Fibroblast of pulmonary artery (primary cell): Measurements from ENCODE around the gene GRK3.

Experiments used
- DNase-seq: peaks from one replicate; pipeline ENCODE4 v3.0.0-alpha.2; 2010; ENCODE audit warnings: low read depth
- H3K4me3 ChIP-seq: replicated peaks from 2 replicates; pipeline ENCODE4 v1.5.1; 2011; ENCODE audit warnings: low read depth, mild to moderate bottlenecking, control low read depth, low read length, moderate library complexity
- TF ChIP-seq, protein P1 (sequence below): IDR thresholded peaks from 2 replicates; pipeline ENCODE4 v1.5.1; 2011; ENCODE audit warnings: mild to moderate bottlenecking, control low read depth, low read length, inconsistent platforms; ENCODE audit errors: missing control alignments

The GRK3 gene

GRCh38 chr22:25697978-25698377 is 133.5 kb downstream of the GRK3 start:
- no peak overlapping the region for H3K4me3 ChIP-seq
- no peak for DNase-seq
- TF ChIP-seq, protein P1, sequence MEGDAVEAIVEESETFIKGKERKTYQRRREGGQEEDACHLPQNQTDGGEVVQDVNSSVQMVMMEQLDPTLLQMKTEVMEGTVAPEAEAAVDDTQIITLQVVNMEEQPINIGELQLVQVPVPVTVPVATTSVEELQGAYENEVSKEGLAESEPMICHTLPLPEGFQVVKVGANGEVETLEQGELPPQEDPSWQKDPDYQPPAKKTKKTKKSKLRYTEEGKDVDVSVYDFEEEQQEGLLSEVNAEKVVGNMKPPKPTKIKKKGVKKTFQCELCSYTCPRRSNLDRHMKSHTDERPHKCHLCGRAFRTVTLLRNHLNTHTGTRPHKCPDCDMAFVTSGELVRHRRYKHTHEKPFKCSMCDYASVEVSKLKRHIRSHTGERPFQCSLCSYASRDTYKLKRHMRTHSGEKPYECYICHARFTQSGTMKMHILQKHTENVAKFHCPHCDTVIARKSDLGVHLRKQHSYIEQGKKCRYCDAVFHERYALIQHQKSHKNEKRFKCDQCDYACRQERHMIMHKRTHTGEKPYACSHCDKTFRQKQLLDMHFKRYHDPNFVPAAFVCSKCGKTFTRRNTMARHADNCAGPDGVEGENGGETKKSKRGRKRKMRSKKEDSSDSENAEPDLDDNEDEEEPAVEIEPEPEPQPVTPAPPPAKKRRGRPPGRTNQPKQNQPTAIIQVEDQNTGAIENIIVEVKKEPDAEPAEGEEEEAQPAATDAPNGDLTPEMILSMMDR: no peak

- TF ChIP-seq, protein P1: no peak
- no peak for DNase-seq
- H3K4me3 ChIP-seq: no peak overlapping the region
Observed at GRCh38 chr22:25698461-25698860, 134.0 kb downstream of the GRK3 start.

DNA sequence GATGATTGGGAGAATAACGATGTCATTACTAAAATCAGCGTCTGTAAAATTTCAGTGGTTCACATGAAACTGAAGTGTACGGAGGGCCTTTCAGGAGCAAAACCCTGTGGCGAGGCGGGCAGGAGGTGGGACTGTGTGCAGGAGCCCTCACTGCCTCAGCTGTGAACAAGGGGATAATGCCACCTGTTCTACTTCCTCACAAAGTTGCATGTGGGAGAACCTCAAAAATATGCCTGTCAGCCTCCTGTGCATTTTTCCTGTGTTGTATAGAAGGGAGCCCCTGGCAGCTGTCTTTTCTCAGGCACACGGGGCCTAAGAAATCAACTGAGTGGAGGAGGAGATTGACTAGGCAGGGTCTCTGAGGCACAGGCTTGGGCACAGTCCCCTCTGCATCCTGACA is 134.5 kb downstream of the GRK3 start:
- no peak for DNase-seq

GRCh38 chr22:25701056-25701780 is 136.7 kb downstream of the GRK3 start:
- no peak for DNase-seq
- no peak overlapping the region for H3K4me3 ChIP-seq
- TF ChIP-seq, protein P1: no peak

More for the DNA sequence above, 134.5 kb downstream of the GRK3 start:
- TF ChIP-seq, protein P1: no peak
- no peak overlapping the region for H3K4me3 ChIP-seq

GRCh38 chr22:25702040-25702439 is 137.6 kb downstream of the GRK3 start:
- DNase-seq: peak; percentile 55
- no peak overlapping the region for H3K4me3 ChIP-seq
- TF ChIP-seq, protein P1: peak; percentile 36

- TF ChIP-seq, protein P1: no peak
- DNase-seq: no peak
- no peak overlapping the region for H3K4me3 ChIP-seq
Observed at GRCh38 chr22:25702571-25703167, 138.2 kb downstream of the GRK3 start.

GRCh38 chr22:25704701-25705100 is 140.2 kb downstream of the GRK3 start:
- H3K4me3 ChIP-seq: no peak overlapping the region
- TF ChIP-seq, protein P1: no peak
- DNase-seq: no peak
